Neural cell (in vitro differentiated cells): ENCODE measurements around the gene ZNF407. TPM values are rescaled to one million over a fixed set of nuclear protein-coding genes. Genes with fewer than 3 reads are reported as not detected.

Source experiments
- H2AFZ ChIP-seq: fragments of 200-600, 300-800 bp; sonication (generic), shearing (Covaris generic); 2 replicates; pipeline ENCODE4 v1.6.0; 2014; ENCODE audit warnings: low read depth, mild to moderate bottlenecking, antibody characterized with exemption, low read length, moderate library complexity
- H3F3A ChIP-seq: fragments of 200-600 bp; shearing (Covaris generic); 2 replicates; pipeline ENCODE4 v1.6.1; 2016; ENCODE audit warnings: mild to moderate bottlenecking, moderate library complexity, mixed read lengths, antibody characterized with exemption, low read length; ENCODE audit not compliant: insufficient read depth, poor library complexity, severe bottlenecking
- H3K27ac ChIP-seq: fragments of 200-600, 300-800 bp; sonication (generic), shearing (Covaris generic); 2 replicates; pipeline ENCODE4 v1.5.1; 2014; ENCODE audit warnings: mild to moderate bottlenecking, low read length, moderate library complexity
- H3K27me3 ChIP-seq: fragments of 300-800, 200-600 bp; sonication (generic), shearing (Covaris generic); 2 replicates; pipeline ENCODE4 v1.6.0; 2014; ENCODE audit warnings: mild to moderate bottlenecking, low read depth, low read length, moderate library complexity; ENCODE audit not compliant: insufficient read depth
- H3K36me3 ChIP-seq: fragments of 300-800, 200-600 bp; sonication (generic), shearing (Covaris generic); 2 replicates; pipeline ENCODE4 v1.5.1; 2014; ENCODE audit warnings: mild to moderate bottlenecking, antibody characterized with exemption, low read length, moderate library complexity; ENCODE audit not compliant: insufficient read depth
- H3K4me2 ChIP-seq: fragments of 300-800, 200-600 bp; sonication (generic), shearing (Covaris generic); 2 replicates; pipeline ENCODE4 v1.6.0; 2014; ENCODE audit warnings: mild to moderate bottlenecking, low read length
- H3K4me3 ChIP-seq: fragments of 300-800, 200-600 bp; sonication (generic), shearing (Covaris generic); 2 replicates; pipeline ENCODE4 v1.5.1; 2014; ENCODE audit warnings: mild to moderate bottlenecking, low read length, moderate library complexity
- H3K79me2 ChIP-seq: fragments of 200-600 bp; shearing (Covaris generic); replicated peaks from 2 replicates; pipeline ENCODE4 v1.6.0; 2014; ENCODE audit warnings: mild to moderate bottlenecking, low read length, moderate library complexity; ENCODE audit not compliant: insufficient read depth
- H3K9ac ChIP-seq: fragments of 300-800, 200-600 bp; sonication (generic), shearing (Covaris generic); 2 replicates; pipeline ENCODE4 v1.6.1; 2016; ENCODE audit warnings: mild to moderate bottlenecking, low read length, mixed read lengths
- H3K9me2 ChIP-seq: fragments of 200-600 bp; shearing (Covaris generic); 2 replicates; pipeline ENCODE4 v1.6.1; 2016; ENCODE audit warnings: mild to moderate bottlenecking, low read length, mixed read lengths; ENCODE audit not compliant: insufficient read depth
- H3K9me3 ChIP-seq: fragments of 200-600, 300-800 bp; sonication (generic), shearing (Covaris generic); 2 replicates; pipeline ENCODE4 v1.6.1; 2016; ENCODE audit warnings: mild to moderate bottlenecking, mixed run types, low read length, moderate library complexity, mixed read lengths
- H4K20me1 ChIP-seq: fragments of 200-600 bp; shearing (Covaris generic); 2 replicates; pipeline ENCODE4 v1.6.1; 2016; ENCODE audit warnings: mild to moderate bottlenecking, mixed run types; ENCODE audit not compliant: insufficient read depth
- CTCF ChIP-seq: fragments of 450-650 bp; IDR thresholded peaks from 2 replicates; pipeline ENCODE4 v1.5.1; 2014; ENCODE audit warnings: antibody characterized with exemption, mild to moderate bottlenecking, moderate library complexity; ENCODE audit not compliant: poor library complexity, severe bottlenecking
- EP300 ChIP-seq: fragments of 450-650 bp; conservative IDR thresholded peaks from 2 replicates; pipeline ENCODE4 v1.6.1; 2014; ENCODE audit warnings: antibody characterized with exemption, mild to moderate bottlenecking, moderate library complexity; ENCODE audit not compliant: poor library complexity, severe bottlenecking
- MXI1 ChIP-seq: fragments of 450-650 bp; conservative IDR thresholded peaks from 2 replicates; pipeline ENCODE4 v1.6.1; 2014; ENCODE audit warnings: antibody characterized with exemption, mild to moderate bottlenecking; ENCODE audit not compliant: poor library complexity, severe bottlenecking
- POLR2AphosphoS5 ChIP-seq: IDR thresholded peaks from 2 replicates; pipeline ENCODE4 v1.6.1; 2012
- RAD21 ChIP-seq: fragments of 450-650 bp; conservative IDR thresholded peaks from 2 replicates; pipeline ENCODE4 v1.6.1; 2014; ENCODE audit warnings: antibody characterized with exemption, mild to moderate bottlenecking, moderate library complexity
- REST ChIP-seq: IDR thresholded peaks from 2 replicates; pipeline ENCODE4 v1.6.1; 2012; ENCODE audit warnings: borderline replicate concordance
- SMC3 ChIP-seq: fragments of 450-650 bp; conservative IDR thresholded peaks from 2 replicates; pipeline ENCODE4 v1.6.1; 2014; ENCODE audit warnings: antibody characterized with exemption, mild to moderate bottlenecking, moderate library complexity; ENCODE audit not compliant: poor library complexity
- TAF1 ChIP-seq: IDR thresholded peaks from 2 replicates; pipeline ENCODE4 v1.6.1; 2012; ENCODE audit warnings: low read depth
- polyA plus RNA-seq: library from polyadenylated mRNA; depleted of rRNA; stranded (reverse); fragments of >200 nt; gene quantifications from 2 replicates; pipeline ENCODE4 v1.2.3, GENCODE V29; 2014

The ZNF407 gene
- polyA plus RNA-seq, 1 donor from 2014 or later, result 2.9 TPM

GRCh38 chr18:74880706-74881278 lies 283.1 kb downstream of the ZNF407 start:
- Histone ChIP-seq H3F3A (no peaks in the 10 kb centered on the region), H3K9ac (no peak overlapping the region), H3K9me2 (no peaks in the 10 kb centered on the region), H3K79me2 (no peaks in the 10 kb centered on the region), H3K36me3 (no peaks in the 10 kb centered on the region), H4K20me1 (no peaks in the 10 kb centered on the region), H3K9me3 (no peaks in the 10 kb centered on the region), H3K4me2 (no peak overlapping the region), H2AFZ (no peak overlapping the region), H3K27me3 (no peaks in the 10 kb centered on the region), H3K27ac (no peak overlapping the region), H3K4me3 (no peak overlapping the region)
- TF ChIP-seq CTCF (no peak), MXI1 (no peak), POLR2AphosphoS5 (no peak), SMC3 (no peak), EP300 (no peak), RAD21 (no peak), TAF1 (no peak)

GRCh38 chr18:74892066-74892627 lies 294.5 kb downstream of the ZNF407 start:
- Histone ChIP-seq H3K4me2 (no peak overlapping the region), H3K79me2 (no peaks in the 10 kb centered on the region), H3K4me3 (no peak overlapping the region), H2AFZ (no peak overlapping the region), H3K27me3 (no peaks in the 10 kb centered on the region), H3K9me3 (no peaks in the 10 kb centered on the region), H3K27ac (no peak overlapping the region), H3F3A (no peaks in the 10 kb centered on the region), H3K36me3 (no peaks in the 10 kb centered on the region), H3K9ac (no peak overlapping the region), H3K9me2 (no peaks in the 10 kb centered on the region), H4K20me1 (no peaks in the 10 kb centered on the region)
- TF ChIP-seq CTCF, result no peak
- TF ChIP-seq REST, result no peak
- no peak for TF ChIP-seq TAF1
- TF ChIP-seq SMC3, result no peak
- TF ChIP-seq EP300, result no peak
